HG03575 (cell line): ENCODE measurements around the gene SLF2.
"Not testable (repeated sequence)": the region's sequence is repeated elsewhere in the genome, so short reads cannot be mapped to it uniquely, and the experiment has no call there.

Experiments used
- ATAC-seq: cut with Tn5 transposase; IDR thresholded peaks from one replicate; pipeline ENCODE4 v1.9.1; 2021; ENCODE audit not compliant: unreplicated experiment, insufficient number of reproducible peaks, low FRiP score; ENCODE audit errors: extremely low read depth

The SLF2 gene

GRCh38 chr10:100975397-100975796, 62.6 kb downstream of the SLF2 start:
- not testable (repeated sequence) for ATAC-seq

- ATAC-seq, result no peak
Measured at GRCh38 chr10:100976906-100977305, 64.1 kb downstream of the SLF2 start.

- no peak for ATAC-seq
Measured at GRCh38 chr10:100977436-100977835, 64.7 kb downstream of the SLF2 start.

GRCh38 chr10:100978121-100978900, 65.5 kb downstream of the SLF2 start:
- no peak for ATAC-seq

- ATAC-seq, result no peak
Measured at GRCh38 chr10:100978901-100979195, 66.1 kb downstream of the SLF2 start.

- ATAC-seq, result no peak
Measured at GRCh38 chr10:100979791-100980272, 67.1 kb downstream of the SLF2 start.

GRCh38 chr10:100980311-100980710, 67.5 kb downstream of the SLF2 start:
- ATAC-seq, result no peak

GRCh38 chr10:100980711-100981110, 67.9 kb downstream of the SLF2 start:
- no peak for ATAC-seq

GRCh38 chr10:100981178-100981772, 68.5 kb downstream of the SLF2 start:
- no peak for ATAC-seq

- ATAC-seq, result no peak
Measured at GRCh38 chr10:100982916-100983830, 70.4 kb downstream of the SLF2 start.

GRCh38 chr10:100983868-100984671, 71.3 kb downstream of the SLF2 start:
- ATAC-seq, result no peak

- no peak for ATAC-seq
Measured at GRCh38 chr10:100984672-100985177, 72.0 kb downstream of the SLF2 start.

GRCh38 chr10:100985336-100985735, 72.6 kb downstream of the SLF2 start:
- ATAC-seq, result no peak

- ATAC-seq, result no peak
Measured at GRCh38 chr10:100986623-100986951, 73.8 kb downstream of the SLF2 start.

GRCh38 chr10:100986952-100987684, 74.4 kb downstream of the SLF2 start, which contains the start of the genes MRPL43 and TWNK:
MRPL43 (minus strand) TSS chr10:100987497; CDS start chr10:100987443, 54 bp downstream.
TWNK (plus strand) TSS chr10:100987543; CDS start chr10:100988211, 668 bp downstream.
- no peak for ATAC-seq

GRCh38 chr10:100987685-100988049, 74.9 kb downstream of the SLF2 start:
- ATAC-seq, result no peak

GRCh38 chr10:100988166-100988565, 75.4 kb downstream of the SLF2 start:
- no peak for ATAC-seq

GRCh38 chr10:100989088-100989487, 76.3 kb downstream of the SLF2 start:
- ATAC-seq, result no peak
